OCI-LY7 (cell line): ENCODE measurements around the gene GYS1.

ENCODE experiments used
- CTCF ChIP-seq: fragments of 200-600 bp; sonication (generic); conservative IDR thresholded peaks from 2 replicates; pipeline ENCODE4 v1.5.1; 2014; ENCODE audit warnings: mild to moderate bottlenecking, antibody characterized with exemption, low read length, moderate library complexity, mixed read lengths
- EZH2phosphoT487 ChIP-seq: fragments of 200-600 bp; sonication (generic); IDR thresholded peaks from 2 replicates; pipeline ENCODE4 v1.6.1; 2018; ENCODE audit warnings: low read depth, borderline replicate concordance, mild to moderate bottlenecking, mixed run types, antibody characterized with exemption, low read length, moderate library complexity, mixed read lengths

- TF ChIP-seq CTCF (no peak), EZH2phosphoT487 (no peak)
These were observed 67.8 kb downstream of the GYS1 start for GRCh38 chr19:48925240-48925843.
